ENCODE measurements around the gene TIAM1.

The TIAM1 gene

DNA sequence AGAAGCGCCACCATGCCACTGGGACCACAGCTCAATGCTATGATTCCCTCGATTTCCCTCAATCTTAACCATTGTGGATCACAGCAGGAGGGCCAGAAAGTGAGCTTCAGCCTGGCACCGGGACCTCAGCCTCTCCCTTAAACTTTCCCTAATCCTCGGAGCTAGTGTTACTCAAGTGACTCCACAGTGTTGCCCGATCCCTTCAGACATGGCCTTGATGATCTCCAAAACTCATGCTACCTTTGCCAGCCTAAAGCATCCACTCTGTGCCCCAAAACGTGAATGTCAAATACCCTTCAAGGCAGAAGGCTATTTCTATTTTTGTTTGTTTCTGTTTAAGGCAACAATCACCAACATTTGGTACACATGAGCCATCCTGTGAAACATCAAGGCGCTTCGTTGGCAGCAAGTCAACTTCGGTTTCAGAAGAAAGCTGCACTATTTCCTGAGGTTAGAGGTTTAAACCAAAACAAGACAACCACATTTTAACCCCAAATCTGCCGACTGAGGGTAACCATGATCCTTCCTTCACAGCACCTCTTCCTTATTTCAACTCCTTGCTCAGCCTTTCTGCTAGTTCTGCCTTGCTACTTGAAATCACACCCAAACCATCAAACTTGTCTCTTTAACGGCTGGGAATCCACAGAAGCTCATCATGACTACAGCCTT lies 211.4 kb downstream of the TIAM1 start:
- no peak for DNase-seq

DNA sequence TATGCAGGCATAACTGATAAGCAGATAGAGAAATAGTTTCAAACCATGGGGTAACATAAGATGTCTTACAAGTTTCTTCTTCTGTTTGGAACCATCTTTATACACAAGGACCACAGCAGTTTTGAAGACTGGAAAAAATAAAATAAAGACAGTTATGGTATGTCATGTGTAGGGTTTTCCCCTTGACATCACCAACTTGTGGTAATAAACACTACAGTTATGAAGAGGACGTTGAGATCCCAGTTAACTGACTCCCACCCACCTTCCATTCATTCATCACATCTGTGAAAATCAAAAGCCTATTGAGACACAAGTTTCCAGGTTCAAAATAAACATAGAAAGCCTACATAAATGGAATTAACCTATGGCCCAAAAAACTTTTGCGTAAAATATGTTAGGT lies 213.2 kb downstream of the TIAM1 start:
- DNase-seq: no peak

DNA sequence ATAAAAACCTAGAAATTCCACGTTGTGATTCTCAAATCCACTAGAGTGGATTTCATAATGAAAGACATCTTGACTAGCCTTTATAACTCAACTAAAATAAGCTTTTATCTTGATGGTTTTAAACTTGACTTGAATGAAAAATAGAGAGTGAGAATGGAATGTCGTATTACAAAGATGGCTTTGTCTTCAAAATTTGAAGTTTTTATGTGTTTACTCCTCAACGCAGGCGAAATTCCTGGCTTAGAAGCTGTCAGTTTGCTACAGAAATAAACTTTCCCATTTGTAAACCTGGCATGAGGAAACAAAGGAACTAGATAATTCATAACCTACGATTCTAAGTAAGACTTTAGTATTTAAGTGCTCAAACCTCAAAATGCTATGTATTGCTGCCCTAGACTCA lies 215.8 kb downstream of the TIAM1 start:
- DNase-seq: no peak

DNA sequence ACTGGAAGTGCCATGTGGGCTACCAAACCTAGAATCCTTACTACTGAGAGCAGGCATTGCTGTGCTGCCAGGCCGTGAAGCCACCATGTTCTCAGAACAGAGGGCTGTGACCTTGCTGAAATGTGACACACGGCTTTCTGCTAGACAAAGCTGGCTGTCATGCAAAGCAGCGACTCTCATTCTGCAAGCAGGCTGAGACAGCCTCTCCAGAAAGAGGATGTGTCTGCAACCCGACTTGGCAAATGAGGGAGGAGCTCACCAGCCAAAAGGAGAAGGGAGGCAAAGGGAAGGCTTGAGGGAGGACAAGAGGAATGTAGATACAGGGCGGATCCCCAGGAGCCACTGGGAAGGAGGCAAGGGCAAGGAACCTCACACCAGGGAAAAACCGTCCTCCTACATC lies 220.1 kb downstream of the TIAM1 start:
- DNase-seq: no peak

- DNase-seq: no peak
Measured at GRCh38 chr21:31119199-31119598, 224.9 kb downstream of the TIAM1 start.

GRCh38 chr21:31117128-31117916 lies 226.7 kb downstream of the TIAM1 start:
- peak; percentile 79 for DNase-seq

DNA sequence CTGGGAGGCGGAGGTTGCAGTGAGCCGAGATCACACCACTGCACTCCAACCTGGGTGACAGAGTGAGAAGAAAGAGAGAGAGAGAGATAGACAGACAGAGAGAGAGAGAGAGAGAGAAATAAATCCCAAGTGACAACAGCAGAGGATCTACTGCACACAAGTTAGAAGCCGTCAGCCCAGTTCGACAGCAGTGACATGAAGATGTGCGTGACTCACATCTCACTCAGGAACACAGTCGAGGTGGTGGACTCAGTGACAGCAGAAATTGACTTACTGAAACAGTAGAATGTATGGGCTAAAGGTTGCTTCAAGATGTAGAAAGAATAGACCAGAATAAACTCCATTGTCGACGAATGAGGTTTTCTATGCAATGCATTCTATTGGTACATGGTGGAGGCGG lies 228.8 kb downstream of the TIAM1 start:
- DNase-seq: no peak

DNA sequence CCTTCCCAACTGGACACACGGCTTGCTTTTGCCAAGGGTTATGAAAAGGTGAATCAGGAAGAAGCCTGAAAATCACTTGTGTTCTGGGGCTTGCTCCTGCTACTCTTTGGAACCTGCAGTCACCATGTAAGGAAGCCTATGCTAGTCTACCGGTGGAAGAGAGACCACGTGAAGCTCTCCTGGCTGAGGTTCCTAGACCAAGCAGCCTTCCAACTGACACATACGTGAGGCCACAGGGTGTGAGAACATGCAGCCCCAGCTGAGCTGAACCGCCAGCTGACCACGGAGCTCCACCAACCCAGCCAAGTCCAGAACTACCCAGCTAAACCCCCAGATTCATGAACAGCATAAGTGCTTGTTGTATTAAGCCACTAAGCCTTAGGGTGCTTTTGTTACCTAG lies 233.0 kb downstream of the TIAM1 start:
- no peak for DNase-seq

DNA sequence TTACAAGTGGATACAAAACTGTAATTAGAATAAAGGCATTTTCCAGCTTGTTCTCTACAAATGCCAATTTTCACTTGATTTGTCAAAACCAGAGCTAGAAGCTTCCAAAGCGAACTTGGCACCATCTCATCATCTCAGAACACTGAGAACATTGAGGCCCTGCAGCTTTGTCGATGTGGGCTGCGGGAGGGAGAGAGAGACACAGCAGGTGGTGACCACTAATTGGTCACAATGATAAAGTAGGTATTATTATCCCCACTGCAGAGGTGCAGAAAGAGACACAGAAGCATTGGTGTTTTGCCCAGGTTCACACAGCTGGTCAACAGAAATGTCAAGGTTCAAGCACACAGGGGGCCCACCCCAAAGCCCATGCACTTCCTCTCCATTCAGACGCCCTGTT lies 233.6 kb downstream of the TIAM1 start:
- DNase-seq: no peak

- no peak for DNase-seq
Measured at GRCh38 chr21:31107871-31108270, 236.2 kb downstream of the TIAM1 start.

- DNase-seq: no peak
Measured at GRCh38 chr21:31107176-31107785, 236.8 kb downstream of the TIAM1 start.

DNA sequence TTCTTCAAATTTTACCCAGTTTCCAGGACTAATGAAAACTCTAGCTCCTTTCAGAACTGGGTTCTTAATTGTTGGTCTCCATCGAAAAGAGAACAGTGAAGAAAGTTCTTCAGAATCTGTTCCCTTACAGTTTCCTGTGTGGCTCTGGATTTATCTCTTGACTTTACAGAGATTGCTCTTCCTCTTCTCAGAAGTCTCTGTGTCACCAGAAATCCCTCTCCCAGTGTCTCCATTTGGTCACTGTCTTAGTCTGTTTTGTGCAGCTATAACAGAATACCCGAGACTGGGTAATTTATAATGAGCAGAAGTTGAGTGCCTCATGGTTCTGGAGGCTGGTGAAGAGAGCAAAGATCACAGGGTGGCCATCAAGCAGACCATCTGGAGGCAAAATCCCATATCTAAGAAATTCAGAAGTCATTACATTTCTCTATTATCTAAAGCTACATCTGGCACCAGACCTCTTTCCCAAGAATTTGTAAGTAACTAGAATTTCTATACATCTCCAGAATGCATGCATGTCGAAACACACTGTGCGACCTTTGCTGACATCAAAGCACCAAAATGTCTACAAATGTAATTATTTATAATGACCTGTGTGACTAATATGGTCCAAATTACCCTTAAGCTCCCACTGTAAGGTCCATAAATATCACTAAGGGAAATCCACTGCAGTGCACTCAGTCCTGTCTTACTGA lies 240.3 kb downstream of the TIAM1 start:
- DNase-seq: no peak

GRCh38 chr21:31103163-31103562 lies 240.9 kb downstream of the TIAM1 start:
- no peak for DNase-seq

- no peak for DNase-seq
Measured at GRCh38 chr21:31099122-31099521, 244.9 kb downstream of the TIAM1 start.

DNA sequence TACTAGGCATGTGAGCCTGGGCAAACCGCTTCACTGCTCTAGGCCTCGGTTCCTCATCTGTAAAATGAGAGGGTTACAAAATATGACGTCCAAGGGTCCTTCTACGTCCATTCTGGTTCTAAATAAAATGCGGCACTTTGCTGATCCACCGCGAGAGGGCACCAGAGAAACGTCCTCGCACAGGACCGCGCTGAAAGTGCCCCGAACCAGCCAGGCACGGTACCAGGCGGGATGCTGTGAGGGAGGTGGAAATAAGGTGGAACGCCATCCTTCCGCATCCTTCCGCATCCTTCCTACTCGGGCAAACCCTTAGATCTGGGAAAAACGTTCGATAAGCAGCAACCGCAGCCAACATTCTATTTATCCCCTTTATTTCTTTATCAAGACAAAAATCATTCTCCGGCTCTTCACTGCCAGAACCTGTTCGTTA lies 245.5 kb downstream of the TIAM1 start:
- DNase-seq: no peak

DNA sequence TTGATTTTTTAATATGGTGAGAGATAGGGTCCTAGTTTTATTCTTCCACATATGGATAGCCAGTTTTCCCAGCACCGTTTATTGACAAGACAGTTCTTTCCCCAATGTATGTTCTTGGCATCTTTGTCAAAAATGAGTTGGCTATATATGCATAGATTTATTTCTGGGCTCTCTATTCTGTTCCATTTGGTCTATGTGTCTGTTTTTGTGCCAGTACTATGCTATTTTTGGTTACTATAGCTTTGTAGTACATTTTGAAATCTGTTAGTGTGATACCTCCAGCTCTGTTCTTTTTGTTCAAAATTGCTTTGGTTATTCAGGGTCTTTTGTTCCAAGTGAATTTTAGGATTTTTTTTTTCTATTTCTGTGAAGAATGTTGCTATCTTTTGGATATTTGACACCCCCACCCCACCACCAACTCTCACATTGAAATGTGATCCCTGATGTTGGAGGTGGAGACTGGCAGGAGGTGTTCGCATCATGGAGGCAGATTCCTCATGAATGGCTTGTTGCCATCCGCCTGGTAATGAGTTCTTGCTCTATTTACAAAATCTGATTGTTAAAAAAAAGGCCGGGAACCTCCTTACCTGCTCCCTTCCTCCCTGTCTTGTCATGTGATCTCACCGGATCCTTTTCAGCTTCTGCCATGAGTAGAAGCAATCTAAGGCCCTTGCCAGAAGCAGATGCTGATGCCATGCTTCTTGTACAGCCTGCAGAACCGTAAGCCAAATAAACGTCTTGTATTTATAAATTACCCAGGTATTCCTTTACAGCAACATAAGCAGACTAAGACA lies 251.0 kb downstream of the TIAM1 start:
- no peak for DNase-seq

DNA sequence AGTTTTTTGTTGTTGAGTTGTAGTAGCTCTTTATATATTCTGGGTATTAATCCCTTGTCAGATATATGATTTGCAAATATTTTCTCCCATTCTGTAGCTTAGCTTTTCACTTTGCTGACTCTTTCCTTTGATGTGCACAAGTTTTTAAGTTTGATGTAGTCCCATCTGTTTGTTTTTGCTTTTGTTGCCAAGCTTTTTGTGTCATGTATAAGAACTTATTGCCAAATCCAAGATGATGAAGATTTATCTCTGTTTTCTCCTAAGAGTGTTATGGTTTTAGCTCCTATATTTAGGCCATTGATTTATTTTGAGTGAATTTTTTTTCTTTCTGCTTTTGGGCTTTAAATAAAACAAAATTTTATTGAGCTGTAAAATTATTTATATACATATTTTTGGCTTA lies 253.7 kb downstream of the TIAM1 start:
- DNase-seq: no peak

DNA sequence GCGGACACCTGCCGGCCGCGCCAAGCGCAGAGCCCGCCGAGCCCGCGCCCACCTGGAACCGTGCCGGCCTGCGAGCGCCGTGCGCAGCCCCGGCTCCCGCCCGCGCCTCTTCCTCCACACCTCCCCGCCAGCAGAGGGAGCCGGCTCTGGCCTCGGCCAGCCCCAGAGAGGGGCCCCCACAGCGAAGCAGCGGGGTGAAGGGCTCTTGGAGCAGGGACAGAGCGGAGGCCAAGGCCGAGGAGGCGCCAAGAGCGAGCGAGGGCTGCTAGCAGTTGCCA lies 255.6 kb downstream of the TIAM1 start:
- no peak for DNase-seq

GRCh38 chr21:31087639-31088473 lies 256.2 kb downstream of the TIAM1 start:
- DNase-seq: no peak

GRCh38 chr21:31084689-31085088 lies 259.4 kb downstream of the TIAM1 start:
- no peak for DNase-seq

GRCh38 chr21:31078796-31079195 lies 265.3 kb downstream of the TIAM1 start:
- DNase-seq: no peak

DNA sequence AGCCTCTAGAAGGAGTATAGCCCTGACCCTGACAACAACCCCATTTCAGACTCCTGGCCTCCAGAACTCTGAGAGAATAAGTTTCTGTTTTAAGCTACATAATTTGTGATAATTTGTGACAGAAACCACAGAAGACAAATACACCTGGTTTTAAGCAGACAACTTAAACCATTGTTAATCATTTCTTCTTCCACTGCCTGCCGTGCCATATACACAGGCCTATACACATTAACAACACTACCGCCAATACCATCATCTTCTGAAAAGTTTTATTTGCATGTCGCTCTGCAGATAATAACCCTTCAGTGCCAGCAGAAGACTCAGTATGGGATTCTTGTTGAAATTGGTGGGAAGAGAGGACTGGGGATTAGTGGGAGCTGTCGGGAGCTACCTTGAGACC lies 265.8 kb downstream of the TIAM1 start:
- no peak for DNase-seq
